Activated naive CD4-positive, alpha-beta T cell treated with anti-CD3 and anti-CD28 coated beads, Interleukin-2, amount 50 U/mL, for 24 hours (primary cell): ENCODE results near the gene PNPLA6.
A peak's percentile ranks its signal among the peaks of the same experiment; 100 is the strongest.

Experiments
- H3K27ac Mint-ChIP-seq: one replicate; pipeline ENCODE4 v1.8.0; 2021; ENCODE audit warnings: mild to moderate bottlenecking, mixed read lengths
- H3K27me3 Mint-ChIP-seq: one replicate; pipeline ENCODE4 v1.8.0; 2021; ENCODE audit warnings: mixed read lengths
- H3K36me3 Mint-ChIP-seq: one replicate; pipeline ENCODE4 v1.8.0; 2021; ENCODE audit warnings: mixed read lengths
- H3K4me1 Mint-ChIP-seq: one replicate; pipeline ENCODE4 v1.8.0; 2021; ENCODE audit warnings: mixed read lengths
- H3K4me3 Mint-ChIP-seq: one replicate; pipeline ENCODE4 v1.8.0; 2021; ENCODE audit warnings: mild to moderate bottlenecking, mixed read lengths
- H3K9me3 Mint-ChIP-seq: one replicate; pipeline ENCODE4 v1.8.0; 2021; ENCODE audit warnings: mixed read lengths

The PNPLA6 gene

GRCh38 chr19:7590256-7590655, 54.7 kb downstream of the PNPLA6 start:
- Mint-ChIP-seq H3K36me3 (no peaks in the 10 kb centered on the region), H3K4me3 (no peak overlapping the region), H3K9me3 (no peaks in the 10 kb centered on the region), H3K4me1 (peaks cover 3% of the 10 kb centered on the region), H3K27ac (no peak overlapping the region), H3K27me3 (peaks cover 6% of the 10 kb centered on the region)

DNA sequence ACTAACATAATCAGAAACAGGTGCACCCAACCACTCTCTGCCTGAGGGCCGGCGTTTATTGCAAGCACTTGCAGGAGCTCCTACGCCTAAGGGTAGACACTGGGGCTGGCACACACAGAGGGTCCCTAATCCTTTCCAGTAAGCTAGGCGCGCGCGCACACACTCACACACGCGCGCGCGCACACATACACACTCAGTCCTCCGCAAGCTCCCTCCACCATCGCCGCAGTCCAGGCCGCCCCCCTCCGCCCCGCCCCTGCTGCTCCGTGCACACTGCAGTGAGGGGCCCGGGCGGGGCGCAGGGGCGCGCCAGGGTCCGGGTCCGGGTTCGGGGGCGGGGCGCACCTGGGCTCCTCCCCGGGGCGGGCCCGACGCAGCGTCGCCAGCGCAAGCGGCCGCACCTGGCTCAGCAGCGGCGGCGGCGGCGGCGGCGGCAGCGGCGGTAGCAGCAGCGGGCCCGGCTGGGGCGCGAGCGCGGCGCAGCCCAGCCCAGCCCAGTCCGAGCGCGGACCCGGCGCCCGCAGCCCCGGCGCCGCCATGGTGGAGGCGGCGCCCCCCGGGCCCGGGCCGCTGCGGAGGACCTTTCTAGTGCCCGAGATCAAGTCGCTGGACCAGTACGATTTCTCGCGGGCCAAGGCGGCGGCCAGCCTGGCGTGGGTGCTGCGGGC, 60.1 kb downstream of the PNPLA6 start, which contains the start of gene CAMSAP3:
Gene CAMSAP3, plus strand, starts transcription at position 398 of the 668 bp plus-strand sequence. Its CDS starts 140 bp downstream, at position 538.
- H3K4me1 Mint-ChIP-seq: peaks cover 9% of the 10 kb centered on the region
- H3K27me3 Mint-ChIP-seq: peaks cover 18% of the 10 kb centered on the region
- H3K36me3 Mint-ChIP-seq: no peaks in the 10 kb centered on the region
- H3K9me3 Mint-ChIP-seq: no peaks in the 10 kb centered on the region
- H3K27ac Mint-ChIP-seq: peak within 1 kb of the TSS; percentile 38
- H3K4me3 Mint-ChIP-seq: peak within 1 kb of the TSS; percentile 75

- H3K4me1 Mint-ChIP-seq: peaks cover 9% of the 10 kb centered on the region
- no peaks in the 10 kb centered on the region for H3K9me3 Mint-ChIP-seq
- H3K36me3 Mint-ChIP-seq: no peaks in the 10 kb centered on the region
- H3K4me3 Mint-ChIP-seq: peak overlapping the region; percentile 59
- H3K27ac Mint-ChIP-seq: no peak overlapping the region
- H3K27me3 Mint-ChIP-seq: peaks cover 18% of the 10 kb centered on the region
Measured at GRCh38 chr19:7596211-7596937, 60.9 kb downstream of the PNPLA6 start.

DNA sequence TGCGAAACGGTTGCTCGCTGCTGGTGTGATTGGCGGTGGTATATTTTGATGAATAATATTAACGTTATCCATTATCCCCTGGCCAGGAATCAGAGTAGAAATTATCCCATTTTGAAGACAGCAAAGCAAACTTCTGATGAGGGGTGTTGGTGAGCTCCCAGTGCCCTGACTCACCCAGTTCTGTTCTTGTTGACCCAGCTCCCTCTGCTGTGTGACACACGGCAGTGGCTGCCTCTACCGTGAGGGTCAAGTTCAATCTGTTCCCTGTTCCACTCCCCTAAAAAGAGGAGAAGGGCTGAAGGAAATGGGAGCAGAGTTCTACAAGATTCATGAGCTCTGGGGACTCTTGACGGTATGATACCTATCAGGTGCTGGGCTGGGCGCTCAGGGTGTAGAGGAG, 62.2 kb downstream of the PNPLA6 start:
- peak overlapping the region; percentile 23 for H3K27ac Mint-ChIP-seq

GRCh38 chr19:7598180-7598579, 62.7 kb downstream of the PNPLA6 start:
- no peaks in the 10 kb centered on the region for H3K9me3 Mint-ChIP-seq
- no peak overlapping the region for H3K4me3 Mint-ChIP-seq
- H3K27me3 Mint-ChIP-seq: peaks cover 20% of the 10 kb centered on the region

More for the DNA sequence above, 62.2 kb downstream of the PNPLA6 start:
- no peaks in the 10 kb centered on the region for H3K36me3 Mint-ChIP-seq
- peaks cover 20% of the 10 kb centered on the region for H3K27me3 Mint-ChIP-seq
- H3K9me3 Mint-ChIP-seq: no peaks in the 10 kb centered on the region
- H3K4me1 Mint-ChIP-seq: peaks cover 9% of the 10 kb centered on the region
- H3K4me3 Mint-ChIP-seq: no peak overlapping the region

DNA sequence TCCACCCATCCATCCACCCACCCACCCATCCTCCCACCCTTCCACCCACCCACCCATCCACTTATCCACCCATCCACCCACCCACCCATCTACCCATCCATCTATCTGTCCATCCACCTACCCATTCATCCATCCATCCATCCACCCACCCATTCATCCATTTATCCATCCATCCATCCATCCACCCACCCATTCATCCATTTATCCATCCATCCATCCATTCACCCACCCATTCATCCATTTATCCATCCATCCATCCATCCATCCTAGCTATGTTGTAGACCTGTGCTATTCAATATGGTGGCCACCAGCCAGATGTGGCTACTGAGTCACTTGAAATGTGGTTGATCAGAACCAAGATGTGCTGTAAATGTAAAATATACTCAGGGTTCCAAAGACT, 65.2 kb downstream of the PNPLA6 start:
- H3K36me3 Mint-ChIP-seq: no peaks in the 10 kb centered on the region
- no peaks in the 10 kb centered on the region for H3K9me3 Mint-ChIP-seq
- peaks cover 4% of the 10 kb centered on the region for H3K4me1 Mint-ChIP-seq
- H3K27me3 Mint-ChIP-seq: peaks cover 19% of the 10 kb centered on the region
- peak overlapping the region; percentile 57 for H3K27ac Mint-ChIP-seq
- H3K4me3 Mint-ChIP-seq: no peak overlapping the region

More at GRCh38 chr19:7598180-7598579, 62.7 kb downstream of the PNPLA6 start:
- Mint-ChIP-seq H3K4me1 (peaks cover 9% of the 10 kb centered on the region), H3K27ac (no peak overlapping the region), H3K36me3 (no peaks in the 10 kb centered on the region)

- Mint-ChIP-seq H3K4me3 (no peak overlapping the region), H3K27ac (no peak overlapping the region), H3K36me3 (no peaks in the 10 kb centered on the region), H3K4me1 (peaks cover under 1% of the 10 kb centered on the region), H3K9me3 (no peaks in the 10 kb centered on the region), H3K27me3 (peaks cover 15% of the 10 kb centered on the region)
Measured at GRCh38 chr19:7602240-7602934, 66.9 kb downstream of the PNPLA6 start.

DNA sequence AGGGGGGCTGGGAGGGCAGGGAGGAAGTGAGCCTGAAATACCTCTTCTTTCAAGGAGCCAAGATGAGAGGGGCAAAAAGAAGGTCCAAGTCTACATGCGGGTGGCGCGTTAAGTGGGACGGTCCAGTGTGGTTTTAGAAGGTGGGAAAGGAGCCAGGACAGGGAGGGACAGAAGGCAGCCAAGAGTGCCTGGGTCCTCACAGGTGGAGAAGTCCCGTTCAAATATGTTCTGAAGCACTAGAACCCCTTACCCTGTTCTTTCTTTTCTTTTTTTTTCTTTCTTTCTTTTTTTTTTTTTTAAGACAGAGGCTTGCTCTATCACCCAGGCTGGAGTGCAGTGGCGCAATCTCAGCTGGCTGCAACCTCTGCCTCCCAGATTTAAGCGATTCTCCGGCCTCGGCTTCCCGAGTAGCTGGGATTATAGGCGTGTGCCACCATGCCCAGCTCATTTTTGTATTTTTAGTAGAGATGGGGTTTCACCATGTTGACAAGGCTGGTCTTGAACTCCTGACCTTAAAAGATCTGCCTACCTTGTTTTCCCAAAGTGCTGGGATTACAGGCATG, 67.5 kb downstream of the PNPLA6 start:
- Mint-ChIP-seq H3K4me3 (no peak overlapping the region), H3K9me3 (no peaks in the 10 kb centered on the region), H3K27ac (no peak overlapping the region), H3K36me3 (no peaks in the 10 kb centered on the region), H3K4me1 (no peaks in the 10 kb centered on the region), H3K27me3 (peaks cover 11% of the 10 kb centered on the region)

DNA sequence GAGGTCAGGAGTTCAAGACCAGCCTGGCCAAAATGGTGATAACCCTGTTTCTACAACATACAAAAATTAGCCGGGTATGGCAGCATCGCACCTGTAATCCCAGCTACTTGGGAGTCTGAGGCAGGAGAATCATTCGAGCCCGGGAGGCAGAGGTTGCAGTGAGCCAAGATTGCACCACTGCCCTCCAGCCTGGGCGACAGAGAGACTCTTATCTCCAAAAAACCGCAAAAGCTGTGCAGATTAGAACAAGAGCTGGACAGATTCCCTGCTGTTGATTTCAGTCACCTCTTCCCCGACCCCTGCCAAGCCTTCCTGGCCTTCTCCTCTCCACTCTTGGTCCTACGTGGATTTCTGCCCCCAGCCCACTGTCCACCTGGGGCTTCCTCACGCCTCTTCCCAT, 68.4 kb downstream of the PNPLA6 start:
- no peak overlapping the region for H3K4me3 Mint-ChIP-seq
- no peak overlapping the region for H3K27ac Mint-ChIP-seq
- no peaks in the 10 kb centered on the region for H3K4me1 Mint-ChIP-seq
- no peaks in the 10 kb centered on the region for H3K9me3 Mint-ChIP-seq
- no peaks in the 10 kb centered on the region for H3K36me3 Mint-ChIP-seq
- H3K27me3 Mint-ChIP-seq: peaks cover 6% of the 10 kb centered on the region

DNA sequence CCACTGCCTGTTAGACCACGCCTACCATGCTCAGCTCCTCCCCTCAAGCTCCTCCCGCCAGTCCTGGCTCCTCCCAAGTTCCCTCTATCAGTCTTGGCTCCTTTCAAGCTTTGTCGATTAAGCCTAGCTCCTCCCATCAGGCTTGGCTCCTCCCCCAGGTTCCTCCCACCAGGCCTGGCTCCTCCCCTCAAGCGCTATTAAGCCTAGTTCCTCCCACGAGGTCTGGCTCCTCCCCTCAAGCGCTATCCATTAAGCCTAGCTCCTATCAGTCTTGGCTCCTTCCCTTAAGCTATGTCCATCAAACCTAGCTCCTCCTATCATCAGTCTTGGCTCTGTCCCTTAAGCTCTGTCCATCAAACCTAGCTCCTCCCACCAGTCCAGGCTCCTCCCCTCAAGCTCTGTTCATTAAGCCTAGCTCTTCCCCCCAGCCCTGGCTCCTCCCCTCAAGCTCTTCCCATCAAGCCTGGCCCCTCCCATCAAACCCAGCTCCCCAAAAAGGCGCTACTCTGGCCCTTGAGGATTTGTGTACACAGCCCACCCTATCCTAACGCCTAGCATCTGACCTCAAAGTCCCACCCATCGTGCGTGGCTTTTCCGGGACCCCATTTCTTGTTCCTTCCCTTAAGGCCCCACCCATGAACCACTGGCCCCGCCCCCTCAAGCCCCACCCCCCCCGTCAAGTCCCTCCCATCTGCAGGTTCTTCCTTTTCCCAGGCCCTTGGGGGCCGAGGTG, 70.1 kb downstream of the PNPLA6 start:
- Mint-ChIP-seq H3K4me3 (no peak overlapping the region), H3K36me3 (no peaks in the 10 kb centered on the region), H3K4me1 (no peaks in the 10 kb centered on the region), H3K27ac (peak overlapping the region; percentile 62), H3K9me3 (no peaks in the 10 kb centered on the region), H3K27me3 (peaks cover 6% of the 10 kb centered on the region)

GRCh38 chr19:7606289-7606688, 70.8 kb downstream of the PNPLA6 start:
- H3K9me3 Mint-ChIP-seq: no peaks in the 10 kb centered on the region
- H3K36me3 Mint-ChIP-seq: no peaks in the 10 kb centered on the region
- peaks cover 6% of the 10 kb centered on the region for H3K27me3 Mint-ChIP-seq
- H3K27ac Mint-ChIP-seq: no peak overlapping the region
- no peaks in the 10 kb centered on the region for H3K4me1 Mint-ChIP-seq
- H3K4me3 Mint-ChIP-seq: no peak overlapping the region

GRCh38 chr19:7607212-7607873, 71.8 kb downstream of the PNPLA6 start:
- Mint-ChIP-seq H3K27me3 (peaks cover 4% of the 10 kb centered on the region), H3K27ac (no peak overlapping the region), H3K4me1 (no peaks in the 10 kb centered on the region), H3K4me3 (no peak overlapping the region), H3K9me3 (no peaks in the 10 kb centered on the region), H3K36me3 (no peaks in the 10 kb centered on the region)

- H3K4me3 Mint-ChIP-seq: no peak overlapping the region
- no peaks in the 10 kb centered on the region for H3K4me1 Mint-ChIP-seq
- peaks cover 4% of the 10 kb centered on the region for H3K27me3 Mint-ChIP-seq
- H3K9me3 Mint-ChIP-seq: no peaks in the 10 kb centered on the region
- H3K36me3 Mint-ChIP-seq: no peaks in the 10 kb centered on the region
- no peak overlapping the region for H3K27ac Mint-ChIP-seq
Measured at GRCh38 chr19:7607874-7608560, 72.5 kb downstream of the PNPLA6 start.

DNA sequence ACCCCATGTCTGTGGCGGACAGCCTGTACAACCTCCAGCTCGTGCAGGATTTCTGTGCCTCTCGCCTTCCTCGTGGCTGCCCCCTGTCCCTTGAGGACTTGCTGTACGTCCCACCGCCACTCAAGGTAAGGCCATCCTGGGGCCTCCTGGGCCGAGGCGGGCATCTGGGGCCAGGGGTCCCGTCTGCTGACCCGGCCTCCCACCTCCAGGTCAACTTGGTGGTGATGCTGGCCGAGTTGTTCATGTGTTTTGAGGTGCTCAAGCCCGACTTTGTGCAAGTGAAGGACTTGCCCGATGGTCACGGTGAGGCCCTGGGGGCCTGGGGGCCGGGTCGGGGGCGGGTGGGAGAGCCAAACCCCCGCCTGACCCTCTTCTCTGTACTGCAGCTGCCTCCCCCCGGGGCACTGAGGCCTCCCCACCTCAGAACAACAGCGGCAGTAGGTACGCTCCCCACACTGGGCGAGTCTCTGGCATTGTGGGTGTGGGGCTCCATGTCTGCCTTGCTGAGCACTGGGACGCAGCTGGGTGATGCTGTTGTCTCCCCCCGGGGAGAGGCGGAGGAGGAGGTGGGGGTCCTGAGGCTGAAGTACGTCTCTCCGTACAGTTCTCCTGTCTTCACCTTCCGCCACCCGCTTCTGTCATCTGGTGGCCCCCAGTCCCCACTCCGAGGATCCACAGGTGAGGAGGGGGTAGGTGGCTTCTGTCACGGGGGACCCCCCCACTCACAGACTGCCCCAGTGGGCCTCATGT, 75.1 kb downstream of the PNPLA6 start:
- no peaks in the 10 kb centered on the region for H3K9me3 Mint-ChIP-seq
- H3K27ac Mint-ChIP-seq: no peak overlapping the region
- H3K4me1 Mint-ChIP-seq: no peaks in the 10 kb centered on the region
- no peaks in the 10 kb centered on the region for H3K36me3 Mint-ChIP-seq
- no peaks in the 10 kb centered on the region for H3K27me3 Mint-ChIP-seq
- no peak overlapping the region for H3K4me3 Mint-ChIP-seq
